Stimulated activated CD4-positive, alpha-beta T cell treated with anti-CD3 and anti-CD28 coated beads, Interleukin-2, amount 100 ng/mL, for 24 hours (primary cell): ENCODE results near the gene MATR3.
"Not testable (repeated sequence)": the region's sequence is repeated elsewhere in the genome, so short reads cannot be mapped to it uniquely, and the experiment has no call there.

Experiments
- DNase-seq, 2 donors: peaks; one replicate each; pipeline ENCODE4 v3.0.0-alpha.2; 2020

MATR3 gene

GRCh38 chr5:139301808-139302499 lies 8.4 kb downstream of the MATR3 start:
- DNase-seq = no peak

DNA sequence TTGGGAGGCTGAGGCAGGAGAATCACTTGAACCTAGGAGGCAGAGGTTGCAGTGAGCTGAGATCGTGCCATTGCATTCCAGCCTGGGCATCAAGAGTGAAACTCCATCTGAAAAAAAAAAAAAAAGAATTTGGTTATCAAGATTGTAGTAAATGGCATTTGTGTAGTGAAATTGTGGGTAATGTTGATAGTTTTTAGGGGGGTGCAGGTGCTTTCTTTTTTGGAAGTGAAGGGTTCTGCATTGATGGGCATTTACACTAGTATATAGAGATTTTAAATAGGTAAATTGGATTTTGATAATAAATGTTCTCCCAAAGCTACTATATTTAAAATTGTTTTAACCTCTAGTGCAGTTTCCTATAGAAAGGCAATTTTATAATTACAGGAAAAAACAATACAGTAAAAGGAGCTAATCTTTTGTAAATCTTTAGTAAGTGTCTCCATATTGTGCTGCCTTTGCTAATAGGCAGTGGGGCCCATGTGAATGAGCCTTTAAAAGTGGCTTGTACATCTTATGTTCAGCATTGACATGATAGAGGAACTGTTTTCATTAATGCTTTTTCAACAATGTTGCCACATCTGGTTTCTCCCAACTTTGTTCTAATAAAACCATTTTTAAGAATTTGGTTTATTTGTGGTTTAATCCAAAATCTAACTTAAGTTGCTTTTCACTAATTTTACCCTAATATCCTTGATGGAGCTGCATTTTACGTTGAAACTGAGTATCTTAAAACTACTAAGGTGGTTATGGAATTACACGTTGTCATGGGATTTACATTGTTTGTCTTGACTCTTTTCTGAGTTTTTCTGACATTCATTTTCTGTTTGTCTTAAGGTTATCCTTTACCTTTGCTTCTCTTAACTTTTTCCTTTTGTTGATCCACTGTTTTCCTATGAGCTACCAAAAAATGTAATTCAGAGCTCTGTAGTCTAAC lies 11.1 kb downstream of the MATR3 start:
- DNase-seq = no peak

DNA sequence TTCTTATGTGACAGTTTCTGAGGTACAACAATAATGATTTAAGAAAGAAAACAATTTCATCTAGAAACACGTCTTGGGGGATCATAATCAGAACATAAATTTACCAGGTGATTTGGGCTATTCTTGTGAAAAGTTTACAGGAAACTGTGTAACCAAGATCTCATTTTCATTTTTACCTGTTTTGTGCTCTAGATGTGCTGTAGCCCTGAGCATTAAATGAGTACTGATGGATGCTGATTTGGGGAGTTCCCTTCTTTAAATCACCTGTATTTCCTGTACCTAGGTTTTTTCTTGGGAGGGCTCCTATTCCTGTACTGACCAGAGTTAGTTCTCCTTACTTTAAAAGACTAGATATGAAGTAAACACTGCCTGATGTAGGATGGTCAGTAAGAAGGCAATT lies 12.7 kb downstream of the MATR3 start:
- no peak for DNase-seq

DNA sequence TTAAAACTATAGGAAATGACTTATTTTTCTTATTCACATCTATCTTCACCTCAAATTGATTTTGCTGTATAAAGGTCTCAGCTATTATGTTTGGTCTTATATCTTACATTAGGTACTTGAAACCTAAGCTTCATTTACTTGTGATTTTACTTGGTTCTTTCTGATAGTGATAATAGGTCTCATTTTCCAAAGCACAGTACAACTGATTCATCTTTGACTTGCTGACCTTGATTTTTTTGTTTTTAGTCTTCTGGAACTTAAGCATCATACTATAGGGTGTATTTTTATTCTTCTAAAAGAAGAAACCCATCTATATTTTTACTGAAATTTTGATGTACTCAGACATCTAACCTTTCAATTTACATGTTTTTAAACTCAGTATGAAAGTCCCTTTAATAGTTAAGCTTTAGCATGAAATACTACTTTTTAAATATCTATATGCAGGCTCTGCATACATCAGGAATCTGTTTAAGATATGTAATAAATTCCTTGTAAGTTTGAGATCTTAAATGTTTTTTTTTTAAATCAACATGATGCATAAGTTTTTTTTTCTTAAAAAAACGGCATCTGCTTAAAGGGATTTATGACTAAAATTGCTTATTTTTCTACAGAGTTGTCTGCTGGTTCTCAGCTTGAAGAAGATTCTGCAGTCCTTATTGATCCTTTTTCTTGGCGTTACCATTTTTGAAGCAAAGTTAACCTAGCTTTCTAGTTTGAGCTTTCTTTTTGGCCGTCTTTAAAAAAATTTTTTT lies 13.3 kb downstream of the MATR3 start:
- no peak for DNase-seq

GRCh38 chr5:139308797-139309196 lies 15.3 kb downstream of the MATR3 start:
- DNase-seq = no peak

- DNase-seq = not testable (repeated sequence)
Measured at GRCh38 chr5:139310715-139311186, 17.2 kb downstream of the MATR3 start.

- no peak for DNase-seq
Measured at GRCh38 chr5:139312075-139312474, 18.5 kb downstream of the MATR3 start.

- no peak for DNase-seq
Measured at GRCh38 chr5:139314276-139314675, 20.7 kb downstream of the MATR3 start.

GRCh38 chr5:139315056-139315615 lies 21.6 kb downstream of the MATR3 start:
- DNase-seq = no peak

GRCh38 chr5:139335811-139336210 lies 42.3 kb downstream of the MATR3 start:
- no peak for DNase-seq

DNA sequence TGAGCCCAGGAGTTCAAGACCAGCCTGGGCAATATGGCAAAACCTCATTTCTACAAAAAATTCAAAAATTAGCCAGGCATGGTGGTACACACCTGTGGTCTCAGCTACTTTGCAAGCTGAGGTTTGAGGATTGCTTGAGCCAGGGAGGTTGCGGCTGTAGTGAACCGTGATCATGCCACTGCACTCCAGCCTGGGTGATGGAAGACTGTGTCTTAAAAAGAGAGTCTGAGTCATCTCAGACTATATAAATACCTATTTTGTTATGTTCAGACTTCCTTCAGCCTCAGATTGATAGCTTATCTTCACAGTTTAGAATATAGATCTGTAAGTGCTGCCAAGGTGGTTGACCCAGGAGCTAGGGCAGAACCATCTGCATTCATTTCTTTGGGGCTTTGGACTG lies 46.5 kb downstream of the MATR3 start:
- no peak for DNase-seq

DNA sequence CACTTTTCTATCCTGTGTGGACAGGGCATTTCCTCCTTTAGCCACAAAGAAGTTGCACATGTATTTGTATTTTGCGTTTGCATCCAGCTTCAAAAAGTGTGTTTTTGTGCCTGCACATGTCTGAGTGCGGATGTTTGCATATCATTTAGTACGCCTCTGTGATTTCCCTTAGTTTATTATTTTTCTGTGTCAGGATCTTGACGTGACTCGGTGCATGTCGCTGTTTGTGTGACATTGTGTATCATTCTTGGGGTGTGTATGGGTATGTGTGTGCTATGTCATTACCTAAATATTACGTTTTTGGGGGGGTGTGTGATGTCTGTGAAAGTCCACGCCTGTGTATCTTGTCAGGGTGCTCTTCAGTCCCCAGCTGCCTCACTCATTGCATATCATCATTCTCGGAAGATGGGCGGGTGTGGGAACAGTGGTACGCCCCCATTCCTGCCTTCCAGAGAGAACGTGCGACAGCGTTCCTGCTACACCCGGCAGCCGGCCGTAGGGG lies 47.7 kb downstream of the MATR3 start:
- DNase-seq = no peak

DNA sequence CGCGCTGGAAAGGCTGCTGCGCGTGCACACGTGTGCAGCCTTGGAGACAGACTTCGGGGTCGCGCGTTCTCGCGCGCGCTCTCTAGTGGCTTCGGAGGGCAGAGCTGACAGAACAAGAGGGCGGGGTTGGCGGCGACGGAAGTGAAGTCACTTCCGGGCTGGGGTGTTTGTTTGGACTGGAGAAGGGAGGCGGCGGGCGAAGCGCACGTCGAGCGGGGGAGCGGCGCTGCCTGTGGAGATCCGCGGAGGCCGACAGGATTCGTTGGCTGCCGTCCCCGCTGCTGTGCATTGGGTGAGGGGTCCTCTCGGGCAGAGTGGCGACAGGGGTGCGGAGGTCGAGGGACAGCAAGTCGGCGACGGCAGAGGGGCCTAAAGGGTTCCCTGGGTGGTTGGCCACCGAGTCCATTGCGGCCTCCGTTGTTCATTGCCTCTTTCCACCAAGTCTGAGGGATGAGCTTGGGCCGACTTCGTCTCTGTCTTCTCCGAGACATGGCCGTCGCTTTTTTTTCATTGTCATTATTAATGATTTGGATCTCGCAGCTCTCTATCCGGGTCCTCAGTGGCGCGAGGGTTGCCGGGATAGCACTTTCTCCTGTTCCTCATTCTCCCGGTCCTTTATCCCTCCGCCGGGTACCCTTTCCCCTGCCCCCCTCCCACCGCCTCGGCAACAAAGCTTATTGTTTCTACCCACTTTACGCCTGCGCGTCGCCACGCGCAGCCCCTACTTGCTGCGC lies 48.3 kb downstream of the MATR3 start, which contains the start of gene PAIP2:
Gene PAIP2 (plus strand): TSS at position 166 of the 734 bp plus-strand sequence. CDS start 21,931 bp downstream, outside the sequence.
- peak; percentile 97 to 98 for DNase-seq

DNA sequence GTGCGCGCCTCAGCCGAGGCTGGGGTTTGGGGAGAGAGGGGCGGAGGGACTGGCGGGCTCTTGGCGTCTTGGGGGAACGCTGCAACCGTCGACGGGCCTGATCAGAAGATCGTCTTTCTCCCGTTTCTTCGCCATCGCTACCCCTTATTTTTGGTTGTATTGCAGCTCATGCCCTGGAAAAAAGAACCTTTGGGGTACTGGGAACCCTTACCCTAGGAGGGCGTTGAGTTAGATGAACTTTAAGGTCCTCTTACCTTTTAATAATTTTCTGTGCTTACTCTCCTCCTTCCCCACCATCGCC lies 48.8 kb downstream of the MATR3 start:
- DNase-seq = no peak

GRCh38 chr5:139343476-139343875 lies 49.9 kb downstream of the MATR3 start:
- DNase-seq = no peak

GRCh38 chr5:139344177-139344576 lies 50.6 kb downstream of the MATR3 start:
- no peak for DNase-seq

DNA sequence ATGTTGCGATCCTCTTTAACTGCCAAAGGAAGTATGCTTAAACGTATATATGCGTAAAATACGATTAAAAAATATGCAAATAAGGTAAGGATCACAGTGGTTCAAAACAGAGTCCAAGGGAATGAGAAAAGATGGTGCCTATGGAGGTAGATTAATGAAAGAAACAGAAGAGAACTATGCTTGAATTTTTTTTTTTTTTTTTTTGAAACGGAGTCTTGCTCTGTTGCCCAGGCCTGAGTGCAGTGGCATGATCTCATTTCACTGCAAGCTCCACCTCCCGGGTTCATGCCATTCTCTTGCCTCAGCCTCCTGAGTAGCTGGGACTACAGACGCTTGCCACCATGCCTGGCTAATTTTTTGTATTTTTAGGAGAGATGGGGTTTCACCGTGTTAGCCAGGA lies 51.9 kb downstream of the MATR3 start:
- DNase-seq = not testable (repeated sequence)

DNA sequence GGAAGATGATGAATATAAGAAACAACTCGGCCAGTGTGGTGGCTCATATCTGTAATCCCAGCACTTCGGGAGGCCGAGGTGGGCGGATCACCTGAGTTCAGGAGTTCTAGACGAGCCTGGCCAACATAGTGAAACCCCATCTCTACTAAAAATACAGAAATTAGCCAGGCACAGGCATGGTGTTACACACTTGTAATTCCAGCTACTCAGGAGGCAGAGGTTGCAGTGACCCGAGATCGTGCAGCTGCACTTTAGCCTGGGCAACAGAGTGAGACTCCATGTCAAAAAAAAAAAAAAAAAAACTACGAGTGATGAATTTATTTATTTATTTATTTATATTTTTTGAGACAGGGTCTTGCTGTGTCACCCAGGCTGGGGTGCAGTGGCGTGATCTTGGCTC lies 54.3 kb downstream of the MATR3 start:
- not testable (repeated sequence) for DNase-seq

- DNase-seq = no peak
Measured at GRCh38 chr5:139354186-139354585, 60.6 kb downstream of the MATR3 start.

DNA sequence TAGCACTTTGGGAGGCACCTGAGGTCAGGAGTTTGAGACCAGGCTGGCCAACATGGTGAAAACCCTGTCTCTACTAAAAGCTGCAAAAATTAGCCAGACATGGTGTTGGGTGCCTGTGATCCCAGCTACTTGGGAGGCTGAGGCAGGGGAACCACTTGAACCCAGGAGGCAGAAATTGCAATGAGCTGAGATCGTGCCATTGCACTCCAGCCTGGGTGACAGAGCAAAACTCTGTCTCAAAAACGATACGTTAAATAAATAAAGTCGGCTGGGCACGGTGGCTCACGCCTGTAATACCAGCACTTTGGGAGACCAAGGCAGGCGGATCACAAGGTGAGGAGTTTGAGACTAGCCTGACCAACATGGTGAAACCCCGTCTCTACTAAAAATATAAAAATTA lies 62.4 kb downstream of the MATR3 start:
- DNase-seq = not testable (repeated sequence)

DNA sequence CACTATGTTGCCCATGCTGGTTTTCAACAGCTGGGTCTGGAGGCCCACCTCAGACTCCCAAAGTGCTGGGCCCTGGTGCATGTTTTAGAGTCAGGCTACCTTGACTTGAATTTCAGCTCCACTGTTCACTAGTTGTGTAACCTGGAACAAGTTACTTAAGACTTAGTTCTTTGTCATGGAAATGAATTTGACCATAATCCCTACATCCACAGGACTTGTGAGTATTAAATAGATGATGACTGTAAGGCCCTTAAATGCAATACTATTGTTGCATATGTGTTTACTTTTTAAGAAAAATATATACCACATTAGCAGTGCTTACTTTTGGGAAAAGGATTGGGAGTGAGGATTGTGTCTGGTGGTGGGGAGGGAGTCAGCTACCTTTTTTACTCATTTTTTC lies 64.5 kb downstream of the MATR3 start:
- DNase-seq = no peak

- no peak for DNase-seq
Measured at GRCh38 chr5:139360384-139360783, 66.8 kb downstream of the MATR3 start.
